NCI-H2196 treated with DMSO at 0.1 percent for 48 hours (cell line): Measurements from ENCODE around the gene GRM4.
"Not testable (repeated sequence)": the region's sequence is repeated elsewhere in the genome, so short reads cannot be mapped to it uniquely, and the experiment has no call there.

Source experiments
- DNase-seq: peaks from one replicate; lab custom pipeline; 2025; ENCODE audit not compliant: unreplicated experiment; lab: John Stamatoyannopoulos, UW

Gene GRM4

GRCh38 chr6:34047913-34048867, 97.7 kb downstream of the GRM4 start:
- no peak for DNase-seq

GRCh38 chr6:34046617-34047016, 99.3 kb downstream of the GRM4 start:
- DNase-seq, result no peak

- no peak for DNase-seq
These were observed 100.1 kb downstream of the GRM4 start for GRCh38 chr6:34045771-34046170.

GRCh38 chr6:34044945-34045595, 100.8 kb downstream of the GRM4 start:
- DNase-seq, result no peak

GRCh38 chr6:34043359-34043758, 102.5 kb downstream of the GRM4 start:
- no peak for DNase-seq

GRCh38 chr6:34041998-34042397, 103.9 kb downstream of the GRM4 start:
- DNase-seq, result not testable (repeated sequence)

GRCh38 chr6:34041385-34041784, 104.5 kb downstream of the GRM4 start:
- DNase-seq, result no peak

- DNase-seq, result no peak
These were observed 105.9 kb downstream of the GRM4 start for GRCh38 chr6:34039943-34040342.

GRCh38 chr6:34037151-34037550, 108.7 kb downstream of the GRM4 start:
- DNase-seq, result no peak

GRCh38 chr6:34036357-34037069, 109.4 kb downstream of the GRM4 start:
- DNase-seq, result no peak

- DNase-seq, result no peak
These were observed 110.1 kb downstream of the GRM4 start for GRCh38 chr6:34035704-34036356.

- no peak for DNase-seq
These were observed 110.7 kb downstream of the GRM4 start for GRCh38 chr6:34035161-34035560.

- no peak for DNase-seq
These were observed 113.0 kb downstream of the GRM4 start for GRCh38 chr6:34032856-34033255.

GRCh38 chr6:34031625-34032383, 114.1 kb downstream of the GRM4 start:
- no peak for DNase-seq

- DNase-seq, result no peak
These were observed 114.9 kb downstream of the GRM4 start for GRCh38 chr6:34030831-34031624.

GRCh38 chr6:34029489-34030280, 116.2 kb downstream of the GRM4 start:
- DNase-seq, result no peak

- no peak for DNase-seq
These were observed 117.1 kb downstream of the GRM4 start for GRCh38 chr6:34028691-34029360.

GRCh38 chr6:34027939-34028441, 117.9 kb downstream of the GRM4 start:
- no peak for DNase-seq
